GM12892 (cell line): Measurements from ENCODE around the gene CTBP2.

Experiments
- DNase-seq: peaks from one replicate; pipeline ENCODE4 v3.0.0; 2011; ENCODE audit not compliant: insufficient read length
- FAIRE-seq: peaks from 2 replicates; lab custom pipeline; 2011; peaks lifted over from hg19 to GRCh38; lab: Jason Lieb, UNC
- POLR2A ChIP-seq: IDR thresholded peaks from 2 replicates; pipeline ENCODE4 v1.6.1; 2011; ENCODE audit warnings: low read depth, low read length, control low read depth
- POLR2AphosphoS5 ChIP-seq: IDR thresholded peaks from 2 replicates; pipeline ENCODE4 v1.6.1; 2011; ENCODE audit warnings: low read depth, low read length, control low read depth
- TAF1 ChIP-seq: IDR thresholded peaks from 2 replicates; pipeline ENCODE4 v1.6.1; 2011; ENCODE audit warnings: low read depth, mild to moderate bottlenecking, control low read depth, low read length, borderline replicate concordance

The CTBP2 gene

DNA sequence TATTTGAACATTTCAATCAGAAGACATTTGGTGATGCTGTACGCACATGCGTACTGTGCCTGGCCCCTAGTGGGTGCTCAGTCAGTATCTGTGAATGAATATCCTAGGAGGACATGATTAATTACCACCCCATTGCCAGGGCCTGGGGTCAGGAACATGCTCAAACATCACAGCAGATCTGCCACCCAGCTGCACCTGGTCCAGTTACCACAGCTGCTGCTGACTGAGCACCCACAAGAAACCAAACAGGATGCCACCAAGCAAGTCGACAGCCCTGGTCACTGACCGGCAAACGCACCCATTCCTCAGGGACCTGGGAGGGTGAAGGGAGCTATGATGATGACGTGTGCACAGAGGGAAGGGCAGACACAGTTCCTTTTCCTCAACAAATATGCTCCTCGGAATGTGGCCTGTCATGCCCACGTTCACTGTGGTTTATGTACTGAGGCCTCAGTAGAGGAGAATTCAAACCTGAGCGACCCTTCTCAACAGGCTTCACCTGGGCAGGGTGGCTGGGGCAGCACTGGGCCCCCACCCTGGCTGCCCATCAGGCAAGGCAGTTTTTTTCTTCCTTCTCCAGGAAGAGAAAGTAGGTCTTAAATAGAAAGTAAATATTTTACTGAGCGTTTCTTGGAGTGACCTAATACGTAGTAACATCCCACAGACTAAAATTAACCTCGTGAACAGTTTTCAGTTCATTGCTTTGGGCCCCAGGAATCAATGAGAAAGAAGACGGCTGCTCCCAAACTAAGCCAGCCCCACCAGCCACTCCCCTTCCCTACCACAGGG lies 13.4 kb downstream of the CTBP2 start:
- TF ChIP-seq POLR2A (no peak), POLR2AphosphoS5 (no peak), TAF1 (no peak)
- no peak for DNase-seq
- no peak for FAIRE-seq

DNA sequence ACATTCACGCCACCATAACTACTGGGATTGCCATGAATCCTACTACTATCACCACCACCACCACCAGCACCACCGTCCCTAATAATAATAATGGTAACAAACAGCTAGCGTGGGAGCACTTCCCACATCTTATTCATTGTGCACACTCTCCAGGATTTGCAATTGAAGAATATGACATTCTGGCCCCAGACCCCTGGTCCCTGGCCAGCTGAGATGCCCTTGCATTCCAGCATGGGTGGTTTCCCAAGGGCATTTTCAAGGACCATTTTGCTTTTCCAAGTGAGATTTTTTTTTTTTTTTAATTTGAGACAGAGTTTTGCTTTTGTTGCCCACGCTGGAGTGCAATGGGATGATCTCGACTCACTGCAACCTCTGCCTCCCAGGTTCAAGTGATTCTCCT lies 14.7 kb downstream of the CTBP2 start:
- TF ChIP-seq POLR2A = no peak
- no peak for TF ChIP-seq TAF1
- TF ChIP-seq POLR2AphosphoS5 = no peak
- FAIRE-seq = no peak
- no peak for DNase-seq

DNA sequence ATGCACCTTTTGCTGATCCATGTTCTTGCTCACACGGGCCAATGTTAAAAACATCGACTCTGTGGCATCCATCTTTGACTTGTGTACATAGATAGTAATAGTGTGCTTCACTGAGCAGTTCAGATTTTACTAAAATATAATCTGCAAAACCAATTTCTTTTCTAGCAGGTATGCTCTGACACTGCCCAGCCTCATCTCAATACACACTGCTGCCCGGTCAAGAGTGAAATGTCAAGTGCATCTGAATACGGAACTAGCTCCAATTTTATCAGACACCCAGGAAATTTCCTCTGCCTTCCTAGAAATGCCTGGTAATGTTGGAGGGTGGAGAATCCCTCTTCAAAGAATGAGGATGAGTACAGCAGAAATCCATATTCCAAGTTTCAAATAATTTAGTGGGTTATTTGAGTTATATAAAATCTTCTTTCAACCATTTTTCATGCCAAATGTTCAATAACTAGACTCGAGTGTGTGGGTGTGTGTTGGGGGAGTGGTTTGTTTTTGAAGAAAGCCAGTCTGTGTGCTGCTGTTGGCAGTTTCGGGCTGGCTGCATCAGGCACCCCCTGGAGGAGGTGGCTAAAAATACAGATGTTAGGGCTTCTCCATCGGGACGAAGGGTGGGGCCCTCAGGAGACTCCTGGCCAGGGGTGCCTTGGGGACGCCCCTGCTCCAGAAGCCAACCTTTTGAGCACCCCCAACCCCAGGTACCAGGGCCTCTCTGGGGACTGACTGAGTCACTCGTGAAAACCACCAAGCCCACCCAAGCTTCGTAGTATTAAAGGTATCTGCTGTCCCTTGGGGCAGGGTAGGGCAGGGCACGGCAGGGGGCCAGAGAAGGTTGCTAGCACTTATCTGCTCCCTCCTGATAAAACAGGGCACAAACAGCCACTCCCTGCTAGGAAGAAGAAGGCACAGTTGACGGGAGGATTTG lies 15.4 kb downstream of the CTBP2 start:
- TF ChIP-seq TAF1 = no peak
- no peak for TF ChIP-seq POLR2A
- TF ChIP-seq POLR2AphosphoS5 = no peak
- no peak for DNase-seq
- no peak for FAIRE-seq

DNA sequence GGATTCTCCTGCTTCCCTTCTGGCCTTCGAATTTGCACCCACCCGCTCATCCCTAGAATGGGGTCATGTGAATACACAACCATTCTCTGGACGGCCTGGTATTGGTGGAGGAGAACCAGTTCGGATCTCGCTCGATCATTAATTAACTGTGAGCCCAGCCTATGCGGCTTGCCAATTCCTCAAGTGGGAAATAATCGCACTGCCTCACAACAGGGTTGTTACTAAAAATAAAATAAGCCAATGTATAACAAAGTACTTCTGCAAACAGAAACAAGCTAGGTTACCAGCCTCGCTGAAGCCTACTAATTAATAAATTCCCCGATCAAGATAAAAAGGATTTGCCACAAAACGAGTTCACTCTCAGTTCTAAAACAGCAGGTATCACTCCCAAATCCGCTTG lies 16.2 kb downstream of the CTBP2 start:
- TF ChIP-seq POLR2AphosphoS5 (no peak), TAF1 (no peak), POLR2A (no peak)
- no peak for FAIRE-seq
- DNase-seq = no peak

DNA sequence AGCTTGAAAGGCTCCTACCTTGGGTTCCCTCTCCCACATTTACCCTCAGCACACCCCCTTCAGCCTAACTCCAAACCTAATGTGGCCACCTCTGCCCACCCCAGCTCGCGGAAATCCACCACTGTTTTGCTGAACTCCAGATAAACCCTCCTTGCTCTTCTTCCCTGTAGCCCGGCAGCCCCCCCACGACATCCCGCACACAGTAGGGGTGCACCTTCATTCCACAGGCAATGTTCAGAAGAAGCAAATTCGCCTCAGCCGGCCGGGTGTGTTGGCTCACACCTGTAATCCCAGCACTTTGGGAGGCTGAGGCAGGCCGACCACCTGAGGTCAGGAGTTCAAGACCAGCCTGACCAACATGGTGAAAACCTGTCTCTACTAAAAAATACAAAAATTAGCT lies 17.4 kb downstream of the CTBP2 start:
- DNase-seq (no peak), FAIRE-seq (no peak)
- TF ChIP-seq POLR2A (no peak), POLR2AphosphoS5 (no peak), TAF1 (no peak)

DNA sequence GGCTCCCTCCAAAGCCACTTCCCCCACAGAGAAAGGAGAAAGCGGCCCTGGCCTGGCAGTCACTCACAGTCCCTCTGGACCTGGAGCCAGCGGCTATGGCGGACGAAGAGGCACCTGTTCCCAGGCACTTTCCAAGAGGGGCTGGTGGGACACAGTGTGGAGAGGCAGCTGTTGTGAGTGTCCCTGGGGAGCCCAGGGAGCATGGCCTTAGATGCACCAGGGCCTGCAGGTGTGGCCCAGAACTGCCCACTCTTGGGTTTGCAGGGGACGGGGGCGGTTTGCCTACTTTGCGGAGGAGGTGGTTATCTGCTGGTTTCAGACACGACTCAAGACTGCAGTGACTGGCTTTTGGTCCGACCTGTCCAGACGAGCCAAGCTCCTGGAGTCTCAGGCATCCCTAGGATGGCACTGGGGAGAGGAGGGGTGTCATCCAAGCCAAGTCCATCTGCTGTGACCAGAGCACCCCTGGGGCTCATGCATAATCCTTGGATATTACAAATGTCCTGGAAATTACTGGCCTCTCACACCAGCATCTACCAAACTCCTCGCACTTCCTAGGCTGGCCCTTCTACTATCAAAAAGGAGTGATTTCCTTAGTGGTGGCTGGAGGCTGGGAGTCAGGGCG lies 18.4 kb downstream of the CTBP2 start:
- no peak for FAIRE-seq

DNA sequence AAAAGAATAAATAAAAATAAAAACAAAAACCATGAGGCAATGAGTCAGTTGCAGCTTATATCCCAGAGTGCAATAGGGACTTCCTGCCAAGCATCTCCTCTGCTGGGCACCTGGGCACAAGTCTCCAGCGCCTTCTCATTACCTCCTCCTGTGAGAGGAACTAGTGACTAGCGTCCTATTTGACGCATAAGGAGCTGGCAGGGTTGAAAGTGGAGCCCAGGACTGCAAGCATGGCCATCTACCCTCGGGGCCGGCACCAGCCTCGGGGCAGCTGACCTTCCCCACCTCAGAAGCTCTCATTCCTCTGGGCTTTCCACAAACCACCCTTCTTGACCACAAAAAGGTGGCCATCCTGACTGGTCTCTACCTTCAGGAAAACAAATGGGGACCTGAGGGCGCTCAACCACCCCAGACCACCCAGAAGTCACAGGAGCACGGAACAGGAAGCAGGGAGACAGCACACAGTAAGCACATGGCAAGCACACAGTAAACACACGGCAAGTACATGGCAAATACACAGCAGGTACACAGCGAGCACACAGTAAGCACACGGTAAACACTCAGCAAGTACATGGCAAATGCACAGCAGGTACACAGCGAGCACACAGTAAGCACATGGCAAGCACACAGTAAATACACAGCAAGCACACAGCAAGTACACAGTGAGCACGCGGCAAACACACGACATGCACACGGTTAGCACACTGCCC lies 19.1 kb downstream of the CTBP2 start:
- no peak for TF ChIP-seq POLR2A
- TF ChIP-seq POLR2AphosphoS5 = no peak
- TF ChIP-seq TAF1 = no peak
- FAIRE-seq = no peak
- no peak for DNase-seq

More for the DNA sequence above, 18.4 kb downstream of the CTBP2 start:
- TF ChIP-seq TAF1 (no peak), POLR2A (no peak)
- DNase-seq = no peak

DNA sequence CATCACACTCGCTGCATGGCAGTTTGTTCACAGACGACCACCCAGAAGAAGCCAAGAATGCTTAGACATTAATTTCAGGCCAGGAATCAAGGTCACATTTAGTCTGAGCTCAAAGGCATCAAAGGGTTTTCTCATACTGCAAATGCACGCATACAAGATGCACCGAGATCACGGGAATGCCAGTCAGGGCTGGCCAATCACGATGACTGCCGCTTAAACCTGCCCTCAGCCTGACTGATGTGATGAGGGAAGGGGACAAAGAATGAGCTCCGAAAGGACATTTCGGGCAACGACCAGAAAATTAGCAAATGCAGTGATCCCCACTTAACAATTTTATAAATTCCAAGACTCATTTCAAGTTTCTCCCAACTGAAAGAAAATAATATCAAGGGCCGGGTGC lies 20.2 kb downstream of the CTBP2 start:
- FAIRE-seq (no peak), DNase-seq (no peak)
- TF ChIP-seq POLR2AphosphoS5 (no peak), POLR2A (no peak), TAF1 (no peak)

DNA sequence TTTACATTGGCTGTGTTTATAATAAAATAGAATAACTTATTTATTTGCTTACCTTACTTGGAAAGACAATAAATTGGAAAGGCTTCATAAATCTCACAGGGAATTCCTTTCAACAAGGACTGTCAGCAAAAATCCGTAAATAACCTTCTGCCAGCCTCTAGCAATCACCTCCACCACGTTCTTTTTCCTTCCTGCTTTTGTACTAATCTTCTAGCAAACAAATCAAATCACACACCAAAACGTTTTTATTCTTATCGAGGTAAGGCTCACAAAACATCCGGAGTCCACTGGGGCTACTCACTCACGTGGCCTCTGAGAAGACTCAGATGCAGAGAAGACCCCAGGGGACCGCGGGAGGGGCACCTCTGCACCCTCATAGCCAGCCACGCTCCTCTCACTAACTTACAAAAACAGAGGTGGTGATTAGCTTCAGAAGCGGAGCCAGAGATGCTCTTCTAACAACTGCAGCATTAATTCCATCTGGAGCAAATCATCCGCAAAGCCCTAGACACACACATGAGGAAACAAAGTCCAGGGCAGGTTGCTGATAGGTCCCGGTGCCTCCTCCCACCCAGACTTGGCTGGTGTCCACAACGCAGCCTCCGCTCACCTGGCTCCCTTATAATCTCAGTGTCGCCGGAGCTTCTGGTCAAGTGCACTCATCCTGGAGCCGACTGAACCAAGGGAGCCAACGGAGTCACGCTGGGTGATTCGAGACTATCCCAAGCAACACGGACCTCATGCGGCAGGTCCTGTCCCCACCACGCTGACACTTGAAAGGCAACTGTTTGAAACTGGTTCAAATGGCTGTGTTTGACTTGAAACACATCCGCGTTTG lies 22.5 kb downstream of the CTBP2 start:
- no peak for DNase-seq
- TF ChIP-seq TAF1 (no peak), POLR2AphosphoS5 (no peak), POLR2A (no peak)
- no peak for FAIRE-seq

DNA sequence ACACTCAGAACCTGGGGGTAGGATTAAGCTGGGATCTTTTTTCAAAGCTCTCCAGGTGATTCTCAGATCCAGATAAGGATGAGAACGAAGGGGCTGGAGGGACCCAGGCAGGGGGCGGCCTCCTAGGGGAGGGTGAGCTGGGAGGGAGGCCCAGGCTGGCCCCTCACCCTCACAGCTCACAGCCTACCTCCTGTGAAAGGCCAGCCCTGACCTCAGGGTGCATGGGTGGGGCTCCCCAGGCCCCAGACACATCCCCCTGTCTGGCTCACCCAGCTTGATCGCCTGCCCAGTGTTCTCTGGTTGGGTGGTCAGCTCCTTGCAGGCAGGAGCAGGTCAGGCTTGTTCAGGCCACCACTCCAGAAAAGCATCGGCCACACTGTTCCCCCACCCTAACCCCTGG lies 24.3 kb downstream of the CTBP2 start:
- TF ChIP-seq POLR2A (no peak), TAF1 (no peak), POLR2AphosphoS5 (no peak)
- DNase-seq (no peak), FAIRE-seq (no peak)

DNA sequence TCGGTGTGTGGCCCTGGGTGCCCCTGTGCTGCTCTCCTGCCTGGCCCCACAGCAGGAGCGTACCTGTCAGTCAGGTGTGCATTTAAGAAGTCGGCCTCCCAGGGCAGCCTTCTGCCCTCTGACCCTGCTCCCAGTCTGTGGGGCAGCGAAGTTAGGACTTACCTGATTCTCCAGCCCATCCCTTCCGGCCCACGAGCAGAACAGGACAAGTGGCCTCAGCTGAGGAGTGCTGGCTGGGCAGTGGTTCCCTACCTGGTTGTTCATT lies 24.7 kb downstream of the CTBP2 start:
- TF ChIP-seq POLR2AphosphoS5 (no peak), TAF1 (no peak), POLR2A (no peak)
- FAIRE-seq = no peak
- DNase-seq = no peak
